Measurements from ENCODE around the gene IFT122. TPM values are rescaled to one million over a fixed set of nuclear protein-coding genes. Genes with fewer than 3 reads are reported as not detected.

IFT122 gene
- total RNA-seq, 1 donor from 2014 or later: 9.1 TPM

DNA sequence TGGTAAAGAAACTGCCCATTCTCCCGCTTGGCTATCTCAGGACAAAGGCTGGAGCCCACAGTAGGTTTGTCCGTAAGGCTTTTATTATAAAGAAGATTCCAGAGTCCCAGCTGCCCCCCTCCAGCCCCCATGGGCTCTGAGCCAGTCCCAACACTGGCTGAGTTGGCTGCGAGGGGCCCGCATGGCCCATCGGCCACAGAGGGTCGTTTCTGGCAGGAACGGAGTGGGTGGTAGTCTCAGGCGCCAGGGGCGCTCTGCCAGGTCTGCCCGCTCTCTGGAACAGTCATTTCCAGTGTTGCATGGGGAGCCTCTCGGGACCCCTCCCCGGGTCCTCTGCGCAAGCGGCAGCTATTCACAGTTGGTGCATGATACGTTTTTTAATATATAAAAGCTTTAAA, 115.1 kb downstream of the IFT122 start:
- TF ChIP-seq CTCF (IDR thresholded peaks at IDR 0.05; ENCODE audit: insufficient read depth, low read length, poor library complexity, severe bottlenecking): no peak
- Histone ChIP-seq H3K36me3 (ENCODE audit: control insufficient read depth, insufficient read depth, low read length) (no peaks in the 10 kb centered on the region), H3K4me3 (ENCODE audit: low read depth, low read length) (no peak overlapping the region), H3K27me3 (ENCODE audit: control insufficient read depth, insufficient read depth, low read length) (no peaks in the 10 kb centered on the region)
- no peak for DNase-seq (ENCODE audit: low read depth)

- Histone ChIP-seq H3K27me3 (ENCODE audit: control insufficient read depth, insufficient read depth, low read length) (no peaks in the 10 kb centered on the region), H3K36me3 (ENCODE audit: control insufficient read depth, insufficient read depth, low read length) (no peaks in the 10 kb centered on the region), H3K4me3 (ENCODE audit: low read depth, low read length) (no peak overlapping the region)
- no peak for TF ChIP-seq CTCF (IDR thresholded peaks at IDR 0.05; ENCODE audit: insufficient read depth, low read length, poor library complexity, severe bottlenecking)
- DNase-seq (ENCODE audit: low read depth): no peak
Measured at GRCh38 chr3:129555616-129556357, 115.8 kb downstream of the IFT122 start.

DNA sequence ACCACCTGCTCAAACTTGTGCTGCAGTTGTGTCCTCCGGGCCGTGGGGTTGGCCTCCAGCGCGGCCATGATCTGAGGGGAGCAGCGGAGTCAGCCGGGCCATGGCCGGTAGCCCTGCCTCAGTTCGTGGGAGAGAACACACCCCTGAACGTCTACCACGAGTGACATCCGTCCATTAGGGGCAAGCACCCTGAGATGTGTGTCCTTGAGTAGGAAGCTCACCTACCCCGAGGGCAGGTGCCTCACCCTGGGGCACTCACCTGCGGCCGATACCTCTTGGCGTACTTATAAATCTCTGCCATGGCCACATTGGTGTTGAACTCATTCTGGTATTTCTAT, 116.3 kb downstream of the IFT122 start:
- H3K36me3 ChIP-seq (ENCODE audit: control insufficient read depth, insufficient read depth, low read length): no peaks in the 10 kb centered on the region
- H3K27me3 ChIP-seq (ENCODE audit: control insufficient read depth, insufficient read depth, low read length): no peaks in the 10 kb centered on the region
- DNase-seq (ENCODE audit: low read depth): no peak
- TF ChIP-seq CTCF (IDR thresholded peaks at IDR 0.05; ENCODE audit: insufficient read depth, low read length, poor library complexity, severe bottlenecking): no peak
- no peak overlapping the region for H3K4me3 ChIP-seq (ENCODE audit: low read depth, low read length)

- no peak overlapping the region for H3K4me3 ChIP-seq (ENCODE audit: low read depth, low read length)
- DNase-seq (ENCODE audit: low read depth): no peak
- H3K36me3 ChIP-seq (ENCODE audit: control insufficient read depth, insufficient read depth, low read length): no peaks in the 10 kb centered on the region
- no peak for TF ChIP-seq CTCF (IDR thresholded peaks at IDR 0.05; ENCODE audit: insufficient read depth, low read length, poor library complexity, severe bottlenecking)
- H3K27me3 ChIP-seq (ENCODE audit: control insufficient read depth, insufficient read depth, low read length): no peaks in the 10 kb centered on the region
Measured at GRCh38 chr3:129556890-129557547, 117.0 kb downstream of the IFT122 start.

DNA sequence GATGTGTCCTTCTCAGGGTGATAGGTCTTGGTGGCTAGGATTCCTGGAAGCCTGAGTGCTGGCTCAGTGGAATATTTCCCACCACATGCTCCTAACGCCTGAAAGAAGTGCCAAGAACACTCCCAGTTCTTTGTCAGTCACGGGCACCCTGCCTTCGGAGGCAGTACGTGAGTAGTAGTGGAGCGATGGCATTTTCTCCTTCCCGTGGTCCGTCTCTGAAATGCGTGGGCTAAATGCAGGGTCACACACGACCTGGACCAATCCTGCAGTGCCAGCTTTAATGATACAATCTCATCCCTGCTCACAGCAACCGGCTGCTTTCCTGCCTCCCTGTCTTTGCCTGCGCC, 117.5 kb downstream of the IFT122 start:
- Histone ChIP-seq H3K27me3 (ENCODE audit: control insufficient read depth, insufficient read depth, low read length) (no peaks in the 10 kb centered on the region), H3K36me3 (ENCODE audit: control insufficient read depth, insufficient read depth, low read length) (no peaks in the 10 kb centered on the region), H3K4me3 (ENCODE audit: low read depth, low read length) (no peak overlapping the region)
- no peak for DNase-seq (ENCODE audit: low read depth)
- no peak for TF ChIP-seq CTCF (IDR thresholded peaks at IDR 0.05; ENCODE audit: insufficient read depth, low read length, poor library complexity, severe bottlenecking)
